Neural crest cell (in vitro differentiated cells): ENCODE results near the gene KIAA1549. TPM values are rescaled to one million over a fixed set of nuclear protein-coding genes. Genes with fewer than 3 reads are reported as not detected.
A peak's percentile ranks its signal among the peaks of the same experiment; 100 is the strongest.

ENCODE experiments used
- DNase-seq: peaks from one replicate; pipeline ENCODE4 v3.0.0; 2021; ENCODE audit warnings: low read depth, mixed read lengths, low spot score
- H3K27ac Mint-ChIP-seq: one replicate; pipeline ENCODE4 v1.8.0; 2021; ENCODE audit warnings: mild to moderate bottlenecking, mixed read lengths; ENCODE audit not compliant: unreplicated experiment
- H3K27me3 Mint-ChIP-seq: 2 replicates; pipeline ENCODE4 v1.8.0; 2021; ENCODE audit warnings: low read depth, mild to moderate bottlenecking, mixed read lengths
- H3K36me3 Mint-ChIP-seq: 2 replicates; pipeline ENCODE4 v1.8.0; 2021; ENCODE audit warnings: low read depth, mild to moderate bottlenecking, mixed read lengths
- H3K4me1 Mint-ChIP-seq: 2 replicates; pipeline ENCODE4 v1.8.0; 2021; ENCODE audit warnings: mixed read lengths
- H3K4me3 Mint-ChIP-seq: one replicate; pipeline ENCODE4 v1.8.0; 2021; ENCODE audit warnings: mild to moderate bottlenecking, mixed read lengths
- H3K9me3 Mint-ChIP-seq: 2 replicates; pipeline ENCODE4 v1.8.0; 2021; ENCODE audit warnings: mixed read lengths
- CTCF ChIP-seq: fragments of 200-600 bp; sonication (generic); conservative IDR thresholded peaks from 2 replicates; pipeline ENCODE4 v1.5.0; 2021; ENCODE audit warnings: antibody characterized with exemption, mild to moderate bottlenecking
- total RNA-seq: library from RNA; stranded (reverse); gene quantifications from 2 replicates; pipeline ENCODE4 v1.2.1, GENCODE V29; 2021

The KIAA1549 gene
- total RNA-seq, 1 donor from 2014 or later = 33.2 TPM

- peaks cover 32% of the 10 kb centered on the region for H3K4me1 Mint-ChIP-seq
- no peak for DNase-seq
Observed at GRCh38 chr7:138932427-138932826, 48.8 kb downstream of the KIAA1549 start.

GRCh38 chr7:138929969-138930368 lies 51.2 kb downstream of the KIAA1549 start:
- peaks cover 29% of the 10 kb centered on the region for H3K4me1 Mint-ChIP-seq
- DNase-seq = no peak
- H3K27ac Mint-ChIP-seq = no peak overlapping the region
- H3K36me3 Mint-ChIP-seq = peaks cover 11% of the 10 kb centered on the region
- H3K9me3 Mint-ChIP-seq = peaks cover 4% of the 10 kb centered on the region
- no peak overlapping the region for H3K4me3 Mint-ChIP-seq
- H3K27me3 Mint-ChIP-seq = no peaks in the 10 kb centered on the region
- TF ChIP-seq CTCF = no peak

More at GRCh38 chr7:138932427-138932826, 48.8 kb downstream of the KIAA1549 start:
- H3K27ac Mint-ChIP-seq = no peak overlapping the region
- H3K27me3 Mint-ChIP-seq = no peaks in the 10 kb centered on the region
- no peak overlapping the region for H3K4me3 Mint-ChIP-seq
- no peak for TF ChIP-seq CTCF
- peaks cover 17% of the 10 kb centered on the region for H3K36me3 Mint-ChIP-seq
- peaks cover 5% of the 10 kb centered on the region for H3K9me3 Mint-ChIP-seq

GRCh38 chr7:138926241-138926612 lies 55.0 kb downstream of the KIAA1549 start:
- no peak for TF ChIP-seq CTCF
- Mint-ChIP-seq H3K27ac (peak overlapping the region; percentile 90), H3K36me3 (peaks cover 10% of the 10 kb centered on the region), H3K4me1 (peaks cover 33% of the 10 kb centered on the region), H3K9me3 (peaks cover 2% of the 10 kb centered on the region), H3K27me3 (no peaks in the 10 kb centered on the region), H3K4me3 (no peak overlapping the region)
- DNase-seq = no peak

- Mint-ChIP-seq H3K4me1 (peaks cover 27% of the 10 kb centered on the region), H3K4me3 (no peak overlapping the region), H3K36me3 (peaks cover 5% of the 10 kb centered on the region), H3K9me3 (no peaks in the 10 kb centered on the region), H3K27ac (peak overlapping the region; percentile 16), H3K27me3 (no peaks in the 10 kb centered on the region)
- no peak for TF ChIP-seq CTCF
- no peak for DNase-seq
Observed at GRCh38 chr7:138924501-138925225, 56.5 kb downstream of the KIAA1549 start.

GRCh38 chr7:138921277-138921676 lies 59.9 kb downstream of the KIAA1549 start:
- H3K4me1 Mint-ChIP-seq = peaks cover 12% of the 10 kb centered on the region
- peaks cover 23% of the 10 kb centered on the region for H3K36me3 Mint-ChIP-seq
- no peak for TF ChIP-seq CTCF
- DNase-seq = no peak
- no peaks in the 10 kb centered on the region for H3K9me3 Mint-ChIP-seq
- H3K27me3 Mint-ChIP-seq = no peaks in the 10 kb centered on the region
- H3K4me3 Mint-ChIP-seq = no peak overlapping the region
- H3K27ac Mint-ChIP-seq = no peak overlapping the region
